ENCODE results near the gene INTS11.
A peak's percentile ranks its signal among the peaks of the same experiment; 100 is the strongest.

INTS11 gene

DNA sequence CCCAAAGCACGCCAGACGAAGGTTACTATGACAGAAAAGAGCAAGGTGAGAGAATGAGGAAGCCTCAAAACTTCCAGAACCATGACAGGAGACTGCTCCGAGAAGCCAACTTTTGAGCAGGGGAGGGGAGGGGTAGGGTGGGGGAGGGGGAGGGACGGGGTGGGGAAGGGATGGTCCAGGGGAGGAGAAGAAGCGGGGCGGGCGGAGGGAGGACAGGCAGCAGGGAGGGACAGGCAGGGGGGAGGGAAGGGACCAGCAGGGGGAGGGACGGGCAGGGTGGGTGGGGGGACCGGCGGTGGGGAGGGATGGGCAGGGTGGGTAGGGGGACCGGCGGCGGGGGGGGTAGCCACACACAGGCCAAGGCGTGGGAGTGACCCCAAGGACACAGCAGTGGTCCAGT is 2.0 kb downstream of the INTS11 start:
- H3K79me1 ChIP-seq (replicated peaks; ENCODE audit: low read length, poor library complexity, severe bottlenecking) = peaks cover 19% of the 10 kb centered on the region
- no peak overlapping the region for H3K4me3 ChIP-seq (ENCODE audit: insufficient read depth in 1 of 2, low read depth in 1 of 2, low read length in 2 of 2)
- H2BK5ac ChIP-seq (ENCODE audit: low read depth, low read length, poor library complexity, severe bottlenecking) = no peak overlapping the region
- H3K14ac ChIP-seq (ENCODE audit: low read length in 2 of 2) = no peak overlapping the region
- no peaks in the 10 kb centered on the region for H3K27me3 ChIP-seq (ENCODE audit: control insufficient read depth in 1 of 2, insufficient read depth in 1 of 2, low read length in 2 of 2)
- H3K9ac ChIP-seq (ENCODE audit: low read length) = peak overlapping the region; percentile 29
- no peak overlapping the region for H3K27ac ChIP-seq (ENCODE audit: low read length, poor library complexity, severe bottlenecking)
- WGBS = 95% methylated on average over 9 of the region's 14 CpGs
- no peak overlapping the region for H3K4me2 ChIP-seq (ENCODE audit: low read length, poor library complexity, severe bottlenecking)
- H2BK12ac ChIP-seq (ENCODE audit: low read length in 2 of 2) = no peak overlapping the region
- H3K23ac ChIP-seq (ENCODE audit: low read length in 2 of 2) = no peak overlapping the region
- H2BK120ac ChIP-seq (ENCODE audit: low read depth, low read length) = no peak overlapping the region
- no peak overlapping the region for H2AK5ac ChIP-seq (ENCODE audit: low read length, severe bottlenecking)
- peak overlapping the region; percentile 20 for H4K8ac ChIP-seq (ENCODE audit: low read length)
- DNase-seq = no peak
- no peaks in the 10 kb centered on the region for H3K9me3 ChIP-seq (ENCODE audit: control insufficient read depth, low read length)
- no peak overlapping the region for H4K91ac ChIP-seq (ENCODE audit: low read length)
- no peak overlapping the region for H2BK15ac ChIP-seq (ENCODE audit: low read depth, poor library complexity, severe bottlenecking)
- no peak overlapping the region for H3K18ac ChIP-seq (ENCODE audit: low read depth in 1 of 2, low read length in 2 of 2)
- H3K4me1 ChIP-seq (ENCODE audit: control insufficient read depth, insufficient read depth, low read depth, low read length) = peaks cover 66% of the 10 kb centered on the region
- H3K36me3 ChIP-seq (ENCODE audit: control insufficient read depth in 1 of 2, insufficient read depth in 2 of 2, low read depth in 1 of 2, low read length in 2 of 2) = peaks cover 30 to 58% of the 10 kb centered on the region in 2 experiments
- no peak overlapping the region for H2AFZ ChIP-seq (ENCODE audit: low read depth, low read length)
- no peak overlapping the region for H3K4ac ChIP-seq (ENCODE audit: low read depth in 1 of 2, low read length in 2 of 2)

DNA sequence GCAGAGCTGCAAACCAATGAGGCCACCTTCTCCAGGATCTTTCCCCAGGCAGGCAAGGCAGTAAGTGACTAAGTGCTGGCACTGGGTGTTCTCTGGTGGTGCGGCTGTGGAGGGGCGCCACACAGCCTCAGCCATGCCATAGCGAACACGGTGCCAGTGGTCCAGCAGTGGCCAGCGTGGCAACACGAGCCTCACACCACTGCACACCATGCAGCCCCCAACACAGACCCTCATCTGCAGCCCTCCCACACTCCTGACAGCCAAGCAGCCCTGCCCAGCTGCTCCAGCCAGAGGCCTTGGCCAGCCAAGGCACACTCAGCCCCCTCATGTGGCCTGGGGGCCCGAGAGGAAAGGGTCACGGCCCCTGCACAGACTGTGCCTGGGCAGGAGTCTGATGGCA is 3.0 kb downstream of the INTS11 start:
- H3K18ac ChIP-seq (ENCODE audit: low read depth in 1 of 2, low read length in 2 of 2) = no peak overlapping the region
- H3K9me3 ChIP-seq (ENCODE audit: control insufficient read depth, low read length) = no peaks in the 10 kb centered on the region
- no peak overlapping the region for H2BK120ac ChIP-seq (ENCODE audit: low read depth, low read length)
- H3K36me3 ChIP-seq (ENCODE audit: control insufficient read depth in 1 of 2, insufficient read depth in 2 of 2, low read depth in 1 of 2, low read length in 2 of 2) = peaks cover 25 to 55% of the 10 kb centered on the region in 2 experiments
- H4K91ac ChIP-seq (ENCODE audit: low read length) = peak overlapping the region; percentile 65
- H3K4ac ChIP-seq (ENCODE audit: low read depth in 1 of 2, low read length in 2 of 2) = no peak overlapping the region
- DNase-seq = no peak
- peaks cover 64% of the 10 kb centered on the region for H3K4me1 ChIP-seq (ENCODE audit: control insufficient read depth, insufficient read depth, low read depth, low read length)
- H3K9ac ChIP-seq (ENCODE audit: low read length) = peak overlapping the region; percentile 57
- no peaks in the 10 kb centered on the region for H3K27me3 ChIP-seq (ENCODE audit: control insufficient read depth in 1 of 2, insufficient read depth in 1 of 2, low read length in 2 of 2)
- no peak overlapping the region for H3K4me3 ChIP-seq (ENCODE audit: insufficient read depth in 1 of 2, low read depth in 1 of 2, low read length in 2 of 2)
- 98% methylated on average over 8 of the region's 8 CpGs for WGBS
- no peak overlapping the region for H4K8ac ChIP-seq (ENCODE audit: low read length)
- H2BK5ac ChIP-seq (ENCODE audit: low read depth, low read length, poor library complexity, severe bottlenecking) = no peak overlapping the region
- H3K14ac ChIP-seq (ENCODE audit: low read length in 2 of 2) = no peak overlapping the region
- no peak overlapping the region for H2AFZ ChIP-seq (ENCODE audit: low read depth, low read length)
- no peak overlapping the region for H3K4me2 ChIP-seq (ENCODE audit: low read length, poor library complexity, severe bottlenecking)
- H3K27ac ChIP-seq (ENCODE audit: low read length, poor library complexity, severe bottlenecking) = no peak overlapping the region
- no peak overlapping the region for H3K23ac ChIP-seq (ENCODE audit: low read length in 2 of 2)
- H2BK15ac ChIP-seq (ENCODE audit: low read depth, poor library complexity, severe bottlenecking) = no peak overlapping the region
- no peak overlapping the region for H2AK5ac ChIP-seq (ENCODE audit: low read length, severe bottlenecking)
- peaks cover 13% of the 10 kb centered on the region for H3K79me1 ChIP-seq (replicated peaks; ENCODE audit: low read length, poor library complexity, severe bottlenecking)
- H2BK12ac ChIP-seq (ENCODE audit: low read length in 2 of 2) = no peak overlapping the region

DNA sequence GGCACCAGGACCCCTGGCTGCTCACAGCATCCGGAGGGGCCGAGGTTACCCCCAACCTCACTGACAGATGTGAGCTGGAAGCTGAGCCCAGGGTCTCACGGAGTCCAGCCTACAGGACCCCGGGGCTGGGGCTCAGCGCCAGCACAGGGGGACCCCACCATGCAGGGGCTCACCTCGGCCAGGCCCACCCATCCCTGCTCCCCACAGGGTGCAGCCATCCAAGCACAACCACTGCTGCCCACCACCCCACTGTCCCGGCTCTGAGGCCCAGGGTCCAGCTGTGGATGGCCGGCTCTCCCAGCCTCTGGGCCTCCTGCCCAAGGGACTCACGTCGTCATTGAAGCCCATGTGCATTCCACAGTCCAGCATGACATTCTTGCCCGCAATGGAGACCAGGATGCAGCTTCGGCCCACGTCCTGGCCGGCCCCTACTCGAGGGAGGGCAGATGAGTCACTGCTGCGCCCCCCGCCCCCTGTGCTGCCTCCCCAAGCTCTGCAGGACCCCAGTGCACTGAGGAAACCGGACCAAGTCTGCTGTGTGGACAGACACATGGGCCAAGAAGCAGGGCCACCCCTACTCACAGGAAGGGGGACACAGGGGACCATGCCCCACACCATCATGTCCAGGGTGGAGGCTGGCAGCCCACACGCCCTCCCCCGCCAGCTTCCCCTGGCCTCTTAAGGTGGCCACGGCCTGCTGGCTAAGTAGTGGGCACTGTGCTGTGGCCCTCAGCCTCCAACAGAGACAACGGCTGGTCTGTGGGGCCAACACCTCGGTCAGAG is 3.6 kb downstream of the INTS11 start:
- DNase-seq = no peak

GRCh38 chr1:1319646-1319941 is 4.9 kb downstream of the INTS11 start:
- H2BK120ac ChIP-seq (ENCODE audit: low read depth, low read length) = no peak overlapping the region
- no peak for DNase-seq
- H3K23ac ChIP-seq (ENCODE audit: low read length in 2 of 2) = no peak overlapping the region
- no peak overlapping the region for H3K14ac ChIP-seq (ENCODE audit: low read length in 2 of 2)
- H3K4ac ChIP-seq (ENCODE audit: low read depth in 1 of 2, low read length in 2 of 2) = no peak overlapping the region
- H2BK15ac ChIP-seq (ENCODE audit: low read depth, poor library complexity, severe bottlenecking) = no peak overlapping the region
- peaks cover 20% of the 10 kb centered on the region for H3K79me1 ChIP-seq (replicated peaks; ENCODE audit: low read length, poor library complexity, severe bottlenecking)
- H3K4me1 ChIP-seq (ENCODE audit: control insufficient read depth, insufficient read depth, low read depth, low read length) = peaks cover 53% of the 10 kb centered on the region
- H2AK5ac ChIP-seq (ENCODE audit: low read length, severe bottlenecking) = no peak overlapping the region
- H4K8ac ChIP-seq (ENCODE audit: low read length) = no peak overlapping the region
- no peak overlapping the region for H3K4me2 ChIP-seq (ENCODE audit: low read length, poor library complexity, severe bottlenecking)
- H2AFZ ChIP-seq (ENCODE audit: low read depth, low read length) = no peak overlapping the region
- no peak overlapping the region for H3K4me3 ChIP-seq (ENCODE audit: insufficient read depth in 1 of 2, low read depth in 1 of 2, low read length in 2 of 2)
- H3K27me3 ChIP-seq (ENCODE audit: control insufficient read depth in 1 of 2, insufficient read depth in 1 of 2, low read length in 2 of 2) = no peaks in the 10 kb centered on the region
- no peak overlapping the region for H2BK5ac ChIP-seq (ENCODE audit: low read depth, low read length, poor library complexity, severe bottlenecking)
- WGBS = 95% methylated on average over 13 of the region's 13 CpGs
- no peaks in the 10 kb centered on the region for H3K9me3 ChIP-seq (ENCODE audit: control insufficient read depth, low read length)
- no peak overlapping the region for H4K91ac ChIP-seq (ENCODE audit: low read length)
- H2BK12ac ChIP-seq (ENCODE audit: low read length in 2 of 2) = no peak overlapping the region
- no peak overlapping the region for H3K27ac ChIP-seq (ENCODE audit: low read length, poor library complexity, severe bottlenecking)
- peaks cover 37 to 66% of the 10 kb centered on the region in 2 experiments for H3K36me3 ChIP-seq (ENCODE audit: control insufficient read depth in 1 of 2, insufficient read depth in 2 of 2, low read depth in 1 of 2, low read length in 2 of 2)
- H3K18ac ChIP-seq (ENCODE audit: low read depth in 1 of 2, low read length in 2 of 2) = no peak overlapping the region
- H3K9ac ChIP-seq (ENCODE audit: low read length) = no peak overlapping the region

More for the DNA sequence above, 3.6 kb downstream of the INTS11 start:
- Histone ChIP-seq H3K14ac (ENCODE audit: low read length in 2 of 2) (no peak overlapping the region), H3K4me2 (ENCODE audit: low read length, poor library complexity, severe bottlenecking) (no peak overlapping the region), H2BK5ac (ENCODE audit: low read depth, low read length, poor library complexity, severe bottlenecking) (no peak overlapping the region), H3K4me1 (ENCODE audit: control insufficient read depth, insufficient read depth, low read depth, low read length) (peaks cover 59% of the 10 kb centered on the region), H4K91ac (ENCODE audit: low read length) (no peak overlapping the region), H2BK15ac (ENCODE audit: low read depth, poor library complexity, severe bottlenecking) (no peak overlapping the region), H3K36me3 (ENCODE audit: control insufficient read depth in 1 of 2, insufficient read depth in 2 of 2, low read depth in 1 of 2, low read length in 2 of 2) (peaks cover 29 to 57% of the 10 kb centered on the region in 2 experiments), H2AFZ (ENCODE audit: low read depth, low read length) (no peak overlapping the region), H2BK120ac (ENCODE audit: low read depth, low read length) (no peak overlapping the region), H3K9me3 (ENCODE audit: control insufficient read depth, low read length) (no peaks in the 10 kb centered on the region), H3K23ac (ENCODE audit: low read length in 2 of 2) (no peak overlapping the region), H3K4me3 (ENCODE audit: insufficient read depth in 1 of 2, low read depth in 1 of 2, low read length in 2 of 2) (no peak overlapping the region), H2AK5ac (ENCODE audit: low read length, severe bottlenecking) (no peak overlapping the region), H3K79me1 (replicated peaks; ENCODE audit: low read length, poor library complexity, severe bottlenecking) (peaks cover 11% of the 10 kb centered on the region), H3K4ac (ENCODE audit: low read depth in 1 of 2, low read length in 2 of 2) (no peak overlapping the region), H3K27ac (ENCODE audit: low read length, poor library complexity, severe bottlenecking) (peak overlapping the region; percentile 1), H3K9ac (ENCODE audit: low read length) (peak overlapping the region; percentile 57), H4K8ac (ENCODE audit: low read length) (no peak overlapping the region), H3K27me3 (ENCODE audit: control insufficient read depth in 1 of 2, insufficient read depth in 1 of 2, low read length in 2 of 2) (no peaks in the 10 kb centered on the region), H3K18ac (ENCODE audit: low read depth in 1 of 2, low read length in 2 of 2) (no peak overlapping the region), H2BK12ac (ENCODE audit: low read length in 2 of 2) (no peak overlapping the region)
- WGBS = 83% methylated on average over 23 of the region's 23 CpGs
